Stimulated activated CD4-positive, alpha-beta T cell treated with anti-CD3 and anti-CD28 coated beads, Interleukin-2, amount 100 ng/mL, for 24 hours (primary cell): ENCODE measurements around the gene DCTPP1.

Experiments
- DNase-seq, 2 donors: peaks; one replicate each; pipeline ENCODE4 v3.0.0-alpha.2; 2020

DCTPP1 gene

DNA sequence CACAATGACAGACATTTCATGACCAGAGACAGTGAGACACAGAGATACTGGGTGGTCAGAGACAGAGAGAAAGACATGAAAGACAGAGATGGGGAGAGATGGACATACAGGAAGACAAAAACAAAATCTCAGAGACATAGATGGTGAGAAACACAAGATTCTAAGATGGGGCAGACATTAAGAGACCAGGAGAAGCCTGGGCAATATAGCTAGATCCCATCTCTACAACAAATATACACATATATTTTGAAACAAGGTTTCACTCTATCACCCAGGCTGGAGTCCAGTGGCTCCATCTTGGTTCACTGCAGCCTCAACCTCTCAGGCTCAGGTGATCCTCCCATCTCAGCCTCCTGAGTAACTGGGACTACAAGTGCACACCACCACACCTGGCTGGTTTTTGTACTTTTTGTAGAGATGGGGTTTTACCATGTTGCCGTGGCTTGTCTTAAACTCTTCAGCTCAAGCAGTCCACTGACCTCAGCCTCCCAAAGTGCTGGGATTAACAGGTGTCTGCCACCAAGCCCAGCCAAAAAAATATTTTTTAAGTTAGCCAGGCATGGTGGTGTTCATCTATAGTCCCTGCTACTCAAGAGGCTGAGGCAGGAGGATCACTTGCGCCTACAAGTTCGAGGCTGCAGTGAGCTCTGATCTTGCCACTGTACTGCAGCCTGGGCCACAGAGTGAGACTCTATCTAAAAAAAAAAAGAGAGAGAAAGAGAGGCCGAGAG lies 49.6 kb downstream of the DCTPP1 start:
- no peak for DNase-seq

DNA sequence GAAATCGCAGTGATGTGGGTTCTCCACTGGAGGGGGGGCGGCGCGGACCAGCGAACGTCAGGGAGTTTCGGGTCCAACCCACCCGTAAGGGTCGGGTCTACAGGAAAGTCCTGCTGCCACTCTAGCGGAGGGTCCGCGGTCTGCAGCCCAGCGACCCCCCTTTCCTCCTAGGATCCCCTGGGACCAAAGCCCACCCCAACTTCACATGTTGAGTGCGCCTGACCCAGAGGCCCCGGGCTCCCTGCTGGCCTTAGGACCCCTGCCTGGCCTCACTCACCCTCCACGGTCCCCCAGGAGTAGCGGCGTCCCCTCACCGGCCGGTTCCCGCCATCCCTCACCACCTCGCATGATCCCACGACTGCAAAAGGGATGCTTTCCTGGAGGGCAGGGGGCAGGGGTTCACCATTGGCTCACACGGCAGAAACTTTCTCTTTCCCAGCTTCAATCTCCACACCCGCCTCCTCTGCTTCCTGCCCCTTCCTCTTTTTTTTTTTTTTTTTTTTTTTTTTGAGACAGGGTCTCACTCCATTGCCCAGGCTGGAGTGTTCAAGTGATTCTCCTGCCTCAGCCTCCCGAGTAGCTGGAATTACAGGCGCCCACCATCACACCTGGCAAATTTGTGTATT lies 50.6 kb downstream of the DCTPP1 start:
- no peak for DNase-seq

DNA sequence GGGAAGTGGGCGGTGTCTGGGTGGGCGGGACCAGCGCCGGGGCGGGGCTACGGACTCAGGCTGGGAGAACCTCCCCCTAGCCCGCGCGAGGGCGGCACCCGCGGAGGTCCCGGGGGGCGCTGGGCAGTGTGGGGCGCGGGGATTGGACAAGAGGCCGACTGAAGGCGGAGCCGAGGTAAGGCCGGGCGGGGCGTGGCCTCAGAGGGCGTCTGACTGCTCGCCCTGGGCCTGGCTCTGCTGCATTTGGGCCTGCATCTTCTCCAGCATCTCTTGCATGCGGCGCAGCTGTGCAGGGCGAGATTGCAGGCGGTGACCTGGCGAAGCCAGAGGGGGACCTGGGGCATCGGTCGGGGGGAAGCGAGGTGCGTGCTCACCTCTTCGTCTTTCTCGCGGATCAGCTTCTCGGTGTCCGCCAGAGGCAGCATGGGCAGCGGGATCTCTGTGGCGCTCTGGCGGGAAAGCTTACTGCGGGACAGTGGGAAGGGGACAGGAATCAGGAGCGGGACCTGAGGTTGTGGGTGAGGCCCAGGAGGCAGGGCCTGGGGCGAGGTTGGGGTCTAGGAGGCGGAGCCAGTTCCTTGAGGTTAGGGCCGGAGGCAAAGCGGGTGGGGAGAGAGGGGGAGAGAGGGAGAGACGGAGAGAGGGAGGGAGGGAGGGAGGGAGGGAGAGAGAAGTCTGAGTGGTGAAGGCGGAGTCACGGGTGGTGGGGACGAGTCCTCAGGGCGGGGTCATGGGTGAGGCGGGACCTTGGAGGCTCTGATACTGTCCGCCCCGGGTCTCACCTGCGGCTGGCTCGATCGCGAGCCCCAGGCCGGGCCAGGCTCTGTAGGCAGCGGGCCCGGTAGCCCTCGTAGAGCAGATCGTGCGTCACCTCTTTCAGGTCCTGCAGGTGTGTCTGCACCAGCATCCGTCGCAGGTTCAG lies 51.3 kb downstream of the DCTPP1 start:
- peak; percentile 99 to 100 for DNase-seq

DNA sequence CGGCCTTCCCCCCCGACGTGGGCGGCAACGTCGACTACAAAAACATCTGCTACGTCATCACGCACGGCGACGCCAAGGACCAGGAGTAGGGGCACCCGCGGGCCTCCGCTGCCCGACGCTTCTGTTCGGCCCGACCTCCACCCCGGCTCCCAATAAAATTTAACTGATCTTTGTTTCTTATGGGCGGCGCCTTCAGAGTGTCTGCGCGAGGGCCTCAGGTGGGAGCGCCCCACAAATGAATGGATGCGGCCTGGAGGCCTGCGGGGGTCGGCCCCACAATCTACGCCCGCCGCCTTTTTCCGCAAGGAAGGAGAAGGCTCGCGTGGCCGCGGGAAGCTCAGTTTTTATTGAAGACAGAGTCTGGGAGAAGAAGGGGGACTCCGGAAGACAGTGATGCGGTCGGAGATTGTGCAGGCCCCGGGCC lies 52.0 kb downstream of the DCTPP1 start:
- DNase-seq = peak; percentile 84 to 87

DNA sequence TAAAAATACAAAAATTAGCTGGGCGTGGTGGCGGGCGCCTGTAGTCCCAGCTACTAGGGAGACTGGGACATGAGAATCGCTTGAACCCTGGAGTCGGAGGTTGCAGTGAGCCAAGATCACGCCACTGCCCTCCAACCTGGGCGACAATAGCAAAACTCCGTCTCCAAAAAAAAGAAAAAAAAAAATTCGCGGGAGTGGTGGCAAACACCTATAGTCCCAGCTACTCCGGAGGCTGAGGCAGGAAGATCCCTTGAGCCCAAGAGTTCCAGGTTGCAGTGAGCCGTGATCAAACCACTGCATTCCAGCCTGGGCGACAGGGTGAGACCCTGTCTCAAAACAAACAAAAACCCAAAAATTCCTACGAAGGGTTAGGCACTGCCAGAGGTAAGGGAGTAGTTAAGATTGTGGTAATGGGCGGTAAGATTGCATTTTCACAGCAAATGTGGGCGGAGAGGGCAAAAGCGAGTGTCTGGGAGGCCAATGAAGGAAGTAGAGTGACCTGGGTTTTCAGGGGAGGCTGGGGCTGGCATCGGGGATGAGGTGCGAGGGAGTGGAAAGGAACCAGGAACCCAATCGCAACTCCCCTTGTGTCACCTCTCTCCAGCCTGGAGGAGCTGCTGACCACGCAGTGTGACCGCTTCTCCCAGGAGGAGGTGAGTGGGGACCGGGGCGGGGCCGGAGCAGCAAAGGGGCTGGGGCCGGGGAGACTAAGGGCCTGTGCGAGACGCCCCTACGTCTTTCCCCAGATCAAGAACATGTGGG lies 52.6 kb downstream of the DCTPP1 start:
- DNase-seq = no peak

DNA sequence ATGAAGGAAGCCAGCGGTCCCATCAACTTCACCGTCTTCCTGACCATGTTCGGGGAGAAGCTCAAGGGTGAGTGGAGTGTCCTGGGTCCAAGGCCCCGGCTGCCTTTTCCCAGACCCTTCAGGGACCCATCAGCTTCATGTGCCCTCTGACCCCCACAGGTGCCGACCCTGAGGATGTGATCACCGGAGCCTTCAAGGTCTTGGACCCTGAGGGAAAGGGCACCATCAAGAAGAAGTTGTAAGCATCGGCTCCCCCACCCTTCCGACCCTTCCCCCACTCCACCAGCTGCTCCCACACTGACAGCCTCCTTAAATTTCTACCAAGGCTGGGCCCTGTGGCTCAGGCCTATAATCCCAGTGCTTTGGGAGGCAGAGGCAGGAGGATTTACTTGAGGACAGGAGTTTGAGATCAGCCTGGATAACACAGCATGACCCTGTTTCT lies 53.3 kb downstream of the DCTPP1 start:
- DNase-seq = no peak

DNA sequence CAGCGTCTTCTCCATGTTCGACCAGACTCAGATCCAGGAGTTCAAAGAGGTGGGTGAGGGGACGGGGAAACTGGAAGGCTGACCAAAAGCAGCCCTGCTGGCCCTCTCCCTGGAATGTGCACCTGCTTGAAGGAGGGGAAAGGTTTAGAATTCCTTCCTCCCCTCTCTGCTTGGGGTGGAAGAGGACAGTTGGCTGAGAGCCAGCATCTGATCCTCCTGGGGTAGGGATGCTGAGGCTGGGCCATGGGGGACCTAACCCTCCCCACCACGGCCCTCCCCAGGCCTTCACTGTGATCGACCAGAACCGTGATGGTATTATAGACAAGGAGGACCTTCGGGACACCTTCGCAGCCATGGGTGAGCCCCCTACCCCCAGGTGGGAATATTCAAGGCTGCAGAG lies 54.0 kb downstream of the DCTPP1 start:
- no peak for DNase-seq

DNA sequence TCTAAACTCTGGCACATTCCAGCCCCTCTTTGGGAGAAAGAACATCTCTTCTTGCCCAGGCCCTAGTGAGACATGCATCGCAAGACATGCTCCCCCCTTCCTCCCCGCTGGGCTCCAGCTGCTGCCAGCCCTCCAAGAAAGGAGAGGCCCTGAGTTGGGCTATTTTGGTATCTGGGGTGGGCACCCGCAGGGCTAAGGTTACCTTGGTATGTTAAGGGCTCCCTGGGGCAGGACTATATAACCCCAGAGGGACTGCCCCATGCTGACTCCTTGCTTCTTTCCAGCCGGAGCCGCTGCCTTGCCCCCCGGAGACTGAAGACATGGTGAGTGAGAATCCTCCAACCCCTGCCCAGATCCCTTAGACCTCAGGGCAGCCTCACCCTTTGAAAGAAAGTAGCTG lies 55.3 kb downstream of the DCTPP1 start, which contains the start of gene MYL11:
Gene MYL11, plus strand, starts transcription at position 265 of the 400 bp plus-strand sequence. Its CDS starts 56 bp downstream, at position 321.
- DNase-seq = no peak
